ENCODE data around the gene KIF25. TPM values are rescaled to one million over a fixed set of nuclear protein-coding genes. Genes with fewer than 3 reads are reported as not detected.
"Not testable (repeated sequence)": the region's sequence is repeated elsewhere in the genome, so short reads cannot be mapped to it uniquely, and the experiment has no call there.

The KIF25 gene
- total RNA-seq, 4 donors from 2014 or later = 0.26 TPM; not detected in 3

DNA sequence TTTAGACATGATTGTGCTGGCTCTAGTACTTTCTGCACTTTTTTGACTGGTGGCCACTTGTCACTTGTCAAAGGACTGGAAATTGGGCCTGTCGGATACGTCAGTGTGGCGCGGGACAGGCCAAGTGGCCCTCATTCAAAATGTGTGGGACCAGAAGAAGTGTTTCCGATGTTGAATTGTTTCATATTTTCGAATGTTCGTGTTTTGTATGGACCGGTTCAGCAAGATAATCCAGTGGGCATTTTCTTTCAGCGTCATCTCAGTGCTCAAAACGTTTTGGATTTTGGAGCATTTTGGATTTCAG lies 3.5 kb downstream of the KIF25 start:
- Histone ChIP-seq H3K4me3 (no peak overlapping the region), H3K9me3 (no peaks in the 10 kb centered on the region), H3K27ac (no peak overlapping the region), H3K27me3 (peaks cover 0 to 32% (median 0%) of the 10 kb centered on the region in 4 donors), H3K36me3 (no peaks in the 10 kb centered on the region), H3K4me1 (no peaks in the 10 kb centered on the region)
- DNase-seq = no peak
- intact Hi-C loops (cut with DNase I) = no loop called here
- 73 to 95% methylated on average over 10 of the region's 10 CpGs for WGBS, 2 donors
- TF ChIP-seq POLR2A (IDR thresholded peaks at IDR 0.05) = no peak
- TF ChIP-seq, protein P1, sequence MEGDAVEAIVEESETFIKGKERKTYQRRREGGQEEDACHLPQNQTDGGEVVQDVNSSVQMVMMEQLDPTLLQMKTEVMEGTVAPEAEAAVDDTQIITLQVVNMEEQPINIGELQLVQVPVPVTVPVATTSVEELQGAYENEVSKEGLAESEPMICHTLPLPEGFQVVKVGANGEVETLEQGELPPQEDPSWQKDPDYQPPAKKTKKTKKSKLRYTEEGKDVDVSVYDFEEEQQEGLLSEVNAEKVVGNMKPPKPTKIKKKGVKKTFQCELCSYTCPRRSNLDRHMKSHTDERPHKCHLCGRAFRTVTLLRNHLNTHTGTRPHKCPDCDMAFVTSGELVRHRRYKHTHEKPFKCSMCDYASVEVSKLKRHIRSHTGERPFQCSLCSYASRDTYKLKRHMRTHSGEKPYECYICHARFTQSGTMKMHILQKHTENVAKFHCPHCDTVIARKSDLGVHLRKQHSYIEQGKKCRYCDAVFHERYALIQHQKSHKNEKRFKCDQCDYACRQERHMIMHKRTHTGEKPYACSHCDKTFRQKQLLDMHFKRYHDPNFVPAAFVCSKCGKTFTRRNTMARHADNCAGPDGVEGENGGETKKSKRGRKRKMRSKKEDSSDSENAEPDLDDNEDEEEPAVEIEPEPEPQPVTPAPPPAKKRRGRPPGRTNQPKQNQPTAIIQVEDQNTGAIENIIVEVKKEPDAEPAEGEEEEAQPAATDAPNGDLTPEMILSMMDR (IDR thresholded peaks at IDR 0.05) = no peak

DNA sequence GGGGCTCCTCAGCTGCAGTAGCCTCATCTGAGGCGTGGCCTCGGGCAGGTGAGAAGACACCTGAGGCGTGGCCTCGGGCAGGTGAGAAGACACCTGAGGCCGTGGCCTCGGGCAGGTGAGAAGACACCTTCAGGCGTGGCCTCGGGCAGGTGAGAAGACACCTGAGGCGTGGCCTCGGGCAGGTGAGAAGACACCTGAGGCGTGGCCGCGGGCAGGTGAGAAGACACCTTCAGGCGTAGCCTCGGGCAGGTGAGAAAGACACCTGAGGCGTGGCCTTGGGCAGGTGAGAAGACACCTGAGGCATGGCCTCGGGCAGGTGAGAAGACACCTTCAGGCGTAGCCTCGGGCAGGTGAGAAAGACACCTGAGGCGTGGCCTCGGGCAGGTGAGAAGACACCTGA lies 4.0 kb downstream of the KIF25 start:
- H3K36me3 ChIP-seq; DNase-seq; H3K4me3 ChIP-seq; H3K4me1 ChIP-seq; intact Hi-C loops (cut with DNase I); H3K27ac ChIP-seq; H3K9me3 ChIP-seq: not testable (repeated sequence)
- 70 to 89% methylated on average over 2 to 7 of the region's 21 CpGs for WGBS, 2 donors
- peaks cover 0 to 27% (median 0%) of the 10 kb centered on the region in 4 donors for H3K27me3 ChIP-seq

DNA sequence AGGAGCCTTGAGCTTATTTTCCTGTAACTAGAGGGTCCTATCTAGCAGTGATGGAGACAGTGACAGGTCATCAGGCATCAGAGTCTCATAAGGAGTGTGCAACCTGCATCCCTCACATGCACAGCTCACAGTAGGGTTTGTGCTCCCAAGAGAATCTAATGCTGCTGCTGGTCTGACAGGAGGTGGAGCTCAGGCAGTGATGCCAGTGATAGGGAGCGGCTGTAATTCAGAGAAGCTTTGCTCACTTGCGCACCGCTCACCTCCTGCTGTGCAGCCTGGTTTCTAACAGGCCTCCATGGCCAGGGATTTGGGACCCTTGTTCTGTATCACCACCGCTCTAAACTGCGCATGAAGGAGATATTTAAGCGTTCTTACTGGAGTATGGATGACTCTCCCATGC lies 5.3 kb downstream of the KIF25 start:
- Histone ChIP-seq H3K4me3 (no peak overlapping the region), H3K27me3 (peaks cover 0 to 21% (median 0%) of the 10 kb centered on the region in 4 donors), H3K9me3 (no peaks in the 10 kb centered on the region), H3K4me1 (peaks cover 0 to 10% (median 5%) of the 10 kb centered on the region in 3 donors), H3K36me3 (no peaks in the 10 kb centered on the region), H3K27ac (no peak overlapping the region)
- TF ChIP-seq, protein P1 (IDR thresholded peaks at IDR 0.05) = no peak
- no peak for TF ChIP-seq POLR2A (IDR thresholded peaks at IDR 0.05)
- intact Hi-C loops (cut with DNase I) = no loop called here
- DNase-seq = no peak
- 100% methylated on average over 3 to 4 of the region's 6 CpGs for WGBS, 2 donors

DNA sequence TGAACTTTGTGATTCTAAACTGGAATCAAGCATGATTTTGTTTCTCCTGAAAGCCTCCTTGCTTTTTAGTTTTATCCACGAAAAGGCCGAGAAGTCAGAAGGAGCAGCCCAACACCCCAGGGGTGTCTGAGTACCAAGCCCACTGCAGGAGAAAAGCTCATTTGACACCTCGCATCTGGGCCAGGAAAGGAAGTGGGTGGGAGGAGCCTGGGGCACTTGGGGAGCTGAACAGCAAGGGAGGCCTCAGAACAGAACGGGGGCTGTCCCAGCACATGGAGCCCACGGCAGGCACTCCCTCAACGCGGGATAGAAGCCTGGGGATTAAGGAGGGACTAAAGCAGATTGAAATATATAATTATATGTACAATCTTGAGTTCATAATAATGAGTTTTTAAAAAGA lies 6.6 kb downstream of the KIF25 start:
- intact Hi-C loops (cut with DNase I) = no loop called here
- Histone ChIP-seq H3K4me3 (no peak overlapping the region), H3K36me3 (no peaks in the 10 kb centered on the region), H3K27ac (no peak overlapping the region), H3K9me3 (no peaks in the 10 kb centered on the region), H3K4me1 (peaks cover 0 to 12% (median 5%) of the 10 kb centered on the region in 3 donors), H3K27me3 (peaks cover 0 to 12% (median 0%) of the 10 kb centered on the region in 4 donors)
- TF ChIP-seq, protein P1 (IDR thresholded peaks at IDR 0.05) = no peak
- TF ChIP-seq POLR2A (IDR thresholded peaks at IDR 0.05) = no peak
- no peak for DNase-seq
- WGBS, 2 donors = 76 to 79% methylated on average over 6 to 7 of the region's 7 CpGs

DNA sequence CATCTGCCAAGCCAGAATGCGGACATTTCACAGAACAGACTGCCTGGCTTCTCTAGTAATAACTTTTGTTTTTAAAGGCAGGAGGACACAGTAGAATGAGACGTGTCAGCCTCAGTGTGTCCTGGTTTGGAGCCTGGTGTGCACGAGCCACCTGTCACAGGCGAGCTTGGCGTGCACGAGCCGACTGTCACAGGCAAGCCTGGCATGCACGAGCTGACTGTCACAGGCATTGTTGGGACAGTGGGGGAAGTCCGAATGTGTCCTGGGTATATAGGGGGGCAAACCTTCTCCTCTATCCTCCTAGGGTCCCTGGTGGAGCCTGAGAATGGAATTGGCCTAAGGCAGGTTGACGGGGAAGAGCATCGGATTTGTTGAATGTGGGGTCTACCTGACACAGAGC lies 7.5 kb downstream of the KIF25 start:
- DNase-seq = no peak
- no peaks in the 10 kb centered on the region for H3K9me3 ChIP-seq
- intact Hi-C loops (cut with DNase I) = no loop called here
- no peaks in the 10 kb centered on the region for H3K36me3 ChIP-seq
- WGBS, 2 donors = 90 to 92% methylated on average over 5 to 11 of the region's 11 CpGs
- H3K4me1 ChIP-seq = peaks cover 0 to 12% (median 5%) of the 10 kb centered on the region in 3 donors
- peaks cover 0 to 6% (median 0%) of the 10 kb centered on the region in 4 donors for H3K27me3 ChIP-seq
- H3K4me3 ChIP-seq = no peak overlapping the region
- TF ChIP-seq, protein P1 (IDR thresholded peaks at IDR 0.05) = no peak
- TF ChIP-seq POLR2A (IDR thresholded peaks at IDR 0.05) = no peak
- H3K27ac ChIP-seq = no peak overlapping the region

DNA sequence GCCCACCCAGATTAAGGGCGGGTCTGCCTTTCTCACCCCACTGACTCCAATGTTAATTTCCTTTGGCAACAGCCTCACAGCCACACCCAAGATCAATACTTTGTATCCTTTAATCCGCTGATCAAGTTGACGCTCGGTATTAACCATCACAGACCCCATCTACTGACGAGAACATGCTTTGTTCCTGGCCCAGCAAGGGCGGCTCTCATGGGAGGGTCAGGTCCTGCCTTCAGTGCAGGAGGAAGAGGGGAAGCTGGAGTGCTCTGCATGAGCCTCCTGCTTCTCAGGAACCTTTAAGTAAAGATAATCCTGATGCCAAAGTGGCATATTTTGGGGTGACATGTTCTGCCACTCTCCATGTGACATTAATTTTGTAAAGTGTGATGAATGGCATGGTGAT lies 8.3 kb downstream of the KIF25 start:
- Histone ChIP-seq H3K9me3 (peaks cover 0 to 5% (median 3%) of the 10 kb centered on the region in 3 donors), H3K4me1 (peaks cover 0 to 12% (median 5%) of the 10 kb centered on the region in 3 donors), H3K4me3 (no peak overlapping the region), H3K27ac (no peak overlapping the region), H3K27me3 (peaks cover 0 to 6% (median 0%) of the 10 kb centered on the region in 4 donors), H3K36me3 (no peaks in the 10 kb centered on the region)
- TF ChIP-seq, protein P1 (IDR thresholded peaks at IDR 0.05) = no peak
- TF ChIP-seq POLR2A (IDR thresholded peaks at IDR 0.05) = no peak
- intact Hi-C loops (cut with DNase I) = no loop called here
- 68 to 91% methylated on average over 5 to 6 of the region's 6 CpGs for WGBS, 2 donors
- no peak for DNase-seq
